PC-9 (cell line): Measurements from ENCODE around the gene THEMIS2. TPM values are rescaled to one million over a fixed set of nuclear protein-coding genes. Genes with fewer than 3 reads are reported as not detected.

Experiments
- BruUV-seq: library from RNA; stranded (reverse); fragments of 400-500 nt; replicated peaks from 2 replicates; lab custom pipeline; 2021; lab: Mats Ljungman, UMichigan
- CTCF ChIA-PET: fragments of 300-600 bp; sonication (Branson Sonifier 250); formaldehyde crosslinking; loops from one replicate; lab custom pipeline; 2022; ENCODE audit warnings: antibody characterized with exemption; lab: Charles Lee
- POLR2A ChIA-PET: fragments of 300-600 bp; sonication (Branson Sonifier 250); formaldehyde crosslinking; loops from one replicate; lab custom pipeline; 2022; ENCODE audit warnings: antibody characterized with exemption; ENCODE audit not compliant: unreplicated experiment; lab: Charles Lee
- DNase-seq, 2 experiments: peaks; one replicate each; pipeline versions ENCODE4 v3.0.0 to v3.0.0-alpha.2; 2015 to 2022; ENCODE audit warnings: mixed read lengths in 1 of 2
- H2AFZ ChIP-seq: fragments of 200-600 bp; sonication (generic); 2 replicates; pipeline ENCODE4 v1.8.1; 2017; ENCODE audit warnings: antibody characterized with exemption
- H3F3A ChIP-seq: fragments of 200-600 bp; sonication (generic); 2 replicates; pipeline ENCODE4 v1.8.1; 2017; ENCODE audit warnings: antibody characterized with exemption, mild to moderate bottlenecking, low read depth; ENCODE audit not compliant: insufficient read depth
- H3K27ac ChIP-seq: fragments of 200-600 bp; sonication (generic); 2 replicates; pipeline ENCODE4 v1.6.1; 2016; ENCODE audit warnings: mixed run types
- H3K27me3 ChIP-seq: fragments of 200-600 bp; sonication (generic); 2 replicates; pipeline ENCODE4 v1.6.1; 2016; ENCODE audit warnings: low read depth, mixed run types; ENCODE audit not compliant: insufficient read depth
- H3K36me3 ChIP-seq: fragments of 200-600 bp; sonication (generic); 2 replicates; pipeline ENCODE4 v1.6.1; 2016; ENCODE audit warnings: low read depth, mixed run types
- H3K4me1 ChIP-seq: fragments of 200-600 bp; sonication (generic); replicated peaks from 2 replicates; pipeline ENCODE4 v1.6.1; 2016; ENCODE audit warnings: mixed run types; ENCODE audit not compliant: insufficient read depth
- H3K4me2 ChIP-seq: fragments of 200-600 bp; sonication (generic); 2 replicates; pipeline ENCODE4 v1.6.1; 2017; ENCODE audit warnings: mixed run types
- H3K4me3 ChIP-seq: fragments of 200-600 bp; sonication (generic); 2 replicates; pipeline ENCODE4 v1.6.1; 2016; ENCODE audit warnings: mixed run types
- H3K79me2 ChIP-seq: fragments of 200-600 bp; sonication (generic); 2 replicates; pipeline ENCODE4 v1.6.1; 2017; ENCODE audit warnings: low read depth, mixed run types
- H3K9me2 ChIP-seq: fragments of 200-600 bp; sonication (generic); 2 replicates; pipeline ENCODE4 v1.8.1; 2017; ENCODE audit warnings: mild to moderate bottlenecking; ENCODE audit not compliant: insufficient read depth
- H3K9me3 ChIP-seq: fragments of 200-600 bp; sonication (generic); 2 replicates; pipeline ENCODE4 v1.8.1; 2016; ENCODE audit warnings: low read depth; ENCODE audit not compliant: insufficient read depth
- H4K20me1 ChIP-seq: fragments of 200-600 bp; sonication (generic); 2 replicates; pipeline ENCODE4 v1.8.1; 2017; ENCODE audit not compliant: insufficient read depth
- EZH2 ChIP-seq: fragments of 200-600 bp; sonication (generic); IDR thresholded peaks from 2 replicates; pipeline ENCODE4 v1.8.0; 2017; ENCODE audit warnings: antibody characterized with exemption, low read depth
- intact Hi-C: fragments of 100-400 bp; cut with micrococcal nuclease; formaldehyde crosslinking; loops from one replicate; pipeline ENCODE4 v1.10.0; 2022; ENCODE audit not compliant: unreplicated experiment
- total RNA-seq: library from RNA; stranded (reverse); gene quantifications from 2 replicates; pipeline ENCODE4 v1.2.3, GENCODE V29; 2021
- TF ChIP-seq, protein P1 (sequence below): fragments of 200-600 bp; sonication (generic); conservative IDR thresholded peaks from 2 replicates; pipeline ENCODE4 v1.6.1; 2017; ENCODE audit warnings: mixed run types, antibody characterized with exemption, mild to moderate bottlenecking, moderate library complexity

The THEMIS2 gene
- total RNA-seq, 1 experiment from 2014 or later: 3.1 TPM

DNA sequence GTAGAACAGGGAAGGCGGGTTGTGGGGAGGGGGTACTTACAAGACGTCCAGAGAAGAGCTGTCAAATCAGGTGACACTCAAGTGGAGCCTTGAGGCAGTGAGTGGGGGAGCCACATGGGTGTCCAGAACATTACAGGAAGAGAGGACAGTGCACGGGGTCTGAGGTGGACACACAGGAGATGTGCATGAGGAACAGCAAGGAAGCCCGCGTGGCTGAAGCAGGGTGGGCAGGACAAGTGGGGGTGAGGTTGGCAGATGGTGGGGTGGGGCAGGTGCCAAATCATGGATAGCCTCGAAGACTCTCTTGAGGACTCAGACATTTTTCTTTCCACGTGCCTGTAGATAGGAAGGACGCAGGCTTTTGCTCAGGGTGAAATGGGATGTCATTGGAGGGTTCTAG, 63.4 kb downstream of the THEMIS2 start:
- CTCF ChIA-PET: no interaction called here
- Histone ChIP-seq H3K36me3 (no peaks in the 10 kb centered on the region), H2AFZ (no peak overlapping the region), H3K9me2 (no peaks in the 10 kb centered on the region), H3K27ac (no peak overlapping the region), H3K27me3 (no peaks in the 10 kb centered on the region), H3F3A (no peaks in the 10 kb centered on the region; the same call in 1 of the 2 replicates), H3K4me1 (peaks cover 11% of the 10 kb centered on the region), H3K4me2 (peak overlapping the region; percentile 79), H3K9me3 (no peaks in the 10 kb centered on the region), H3K4me3 (peak overlapping the region; percentile 58; the same call in 1 of the 2 replicates), H3K79me2 (no peaks in the 10 kb centered on the region), H4K20me1 (no peaks in the 10 kb centered on the region)
- BruUV-seq: no TSS peak
- TF ChIP-seq, protein P1, sequence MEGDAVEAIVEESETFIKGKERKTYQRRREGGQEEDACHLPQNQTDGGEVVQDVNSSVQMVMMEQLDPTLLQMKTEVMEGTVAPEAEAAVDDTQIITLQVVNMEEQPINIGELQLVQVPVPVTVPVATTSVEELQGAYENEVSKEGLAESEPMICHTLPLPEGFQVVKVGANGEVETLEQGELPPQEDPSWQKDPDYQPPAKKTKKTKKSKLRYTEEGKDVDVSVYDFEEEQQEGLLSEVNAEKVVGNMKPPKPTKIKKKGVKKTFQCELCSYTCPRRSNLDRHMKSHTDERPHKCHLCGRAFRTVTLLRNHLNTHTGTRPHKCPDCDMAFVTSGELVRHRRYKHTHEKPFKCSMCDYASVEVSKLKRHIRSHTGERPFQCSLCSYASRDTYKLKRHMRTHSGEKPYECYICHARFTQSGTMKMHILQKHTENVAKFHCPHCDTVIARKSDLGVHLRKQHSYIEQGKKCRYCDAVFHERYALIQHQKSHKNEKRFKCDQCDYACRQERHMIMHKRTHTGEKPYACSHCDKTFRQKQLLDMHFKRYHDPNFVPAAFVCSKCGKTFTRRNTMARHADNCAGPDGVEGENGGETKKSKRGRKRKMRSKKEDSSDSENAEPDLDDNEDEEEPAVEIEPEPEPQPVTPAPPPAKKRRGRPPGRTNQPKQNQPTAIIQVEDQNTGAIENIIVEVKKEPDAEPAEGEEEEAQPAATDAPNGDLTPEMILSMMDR: no peak
- TF ChIP-seq EZH2: no peak
- POLR2A ChIA-PET: interaction anchor here (0.6 kb wide), 1 partner anchor 35 kb away, joined by 8 read pairs; no protein-coding TSS in a partner anchor
- intact Hi-C loops: no loop called here
- no peak for DNase-seq

Other genes with a start within 250 kb of the THEMIS2 start
- not detected in 2 replicates for gene FGR, start 237.4 kb upstream of the THEMIS2 start, total RNA-seq
- 8.6 and 16.4 TPM in 2 replicates for gene IFI6, start 200.4 kb upstream of the THEMIS2 start, total RNA-seq
- gene FAM76A, start 146.6 kb upstream of the THEMIS2 start, total RNA-seq: 9.4 and 9.9 TPM in 2 replicates
- gene STX12, start 99.3 kb upstream of the THEMIS2 start, total RNA-seq: 19.2 and 23.7 TPM in 2 replicates
- gene PPP1R8, start 41.8 kb upstream of the THEMIS2 start, total RNA-seq: 29.2 and 38.4 TPM in 2 replicates
- gene RPA2, start 42.0 kb downstream of the THEMIS2 start, total RNA-seq: 21.1 and 29.1 TPM in 2 replicates
- gene SMPDL3B, start 62.5 kb downstream of the THEMIS2 start, total RNA-seq: 26.5 and 29.2 TPM in 2 replicates
- gene XKR8, start 87.4 kb downstream of the THEMIS2 start, total RNA-seq: 4.9 and 5.7 TPM in 2 replicates
- 9.6 and 19.0 TPM in 2 replicates for gene EYA3, start 216.1 kb downstream of the THEMIS2 start, total RNA-seq